GM12872 (cell line): Measurements from ENCODE around the gene LMF1.

Experiments
- TF ChIP-seq, protein P1 (sequence below): IDR thresholded peaks from 3 replicates; pipeline ENCODE4 v1.5.1; 2011; ENCODE audit warnings: low read depth, mild to moderate bottlenecking, low read length, moderate library complexity; ENCODE audit not compliant: insufficient read depth

The LMF1 gene

DNA sequence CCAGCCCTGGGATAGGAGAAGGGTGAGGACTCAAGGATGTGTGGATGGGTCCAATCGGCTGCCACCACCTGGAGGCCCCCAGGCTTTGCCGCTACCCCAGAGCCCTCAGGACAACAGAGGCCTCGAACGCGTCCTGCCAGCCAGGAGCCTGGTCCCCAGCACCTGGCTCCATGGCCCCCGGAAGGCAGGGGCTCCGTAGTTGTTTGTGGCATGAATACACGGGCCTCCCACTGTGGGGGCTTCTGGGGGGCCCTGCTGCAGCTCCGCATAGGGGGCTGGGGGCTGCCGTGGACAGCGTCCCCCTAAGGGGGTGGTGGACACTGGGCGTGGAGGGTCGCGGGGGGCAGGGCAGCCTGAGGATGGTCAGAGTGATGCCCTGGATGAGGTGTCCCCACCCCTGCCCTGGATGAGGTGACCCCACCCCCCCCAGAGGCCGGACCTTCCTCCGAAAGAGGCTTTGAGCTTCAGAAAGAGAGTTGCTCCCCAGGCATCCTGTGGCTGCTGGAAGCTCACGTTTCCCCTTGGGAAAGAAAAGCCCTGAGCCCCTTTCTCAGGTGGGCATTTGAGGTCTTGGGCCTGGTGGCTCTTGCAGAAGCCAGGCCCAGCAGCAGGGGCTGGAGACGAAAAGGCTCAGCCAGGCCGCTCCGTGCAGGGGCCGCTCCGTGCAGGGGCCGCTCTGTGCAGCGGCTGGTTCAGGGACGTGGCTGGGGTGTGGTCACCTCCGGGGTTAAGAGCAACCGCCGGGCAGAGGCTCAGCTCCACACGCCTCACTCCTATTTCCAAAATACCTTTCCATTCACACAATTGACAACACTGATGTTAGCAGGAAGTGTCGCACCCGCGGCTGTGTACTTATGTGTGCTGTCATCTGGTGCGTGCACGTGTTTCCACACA, 130.0 kb downstream of the LMF1 start:
- TF ChIP-seq, protein P1, sequence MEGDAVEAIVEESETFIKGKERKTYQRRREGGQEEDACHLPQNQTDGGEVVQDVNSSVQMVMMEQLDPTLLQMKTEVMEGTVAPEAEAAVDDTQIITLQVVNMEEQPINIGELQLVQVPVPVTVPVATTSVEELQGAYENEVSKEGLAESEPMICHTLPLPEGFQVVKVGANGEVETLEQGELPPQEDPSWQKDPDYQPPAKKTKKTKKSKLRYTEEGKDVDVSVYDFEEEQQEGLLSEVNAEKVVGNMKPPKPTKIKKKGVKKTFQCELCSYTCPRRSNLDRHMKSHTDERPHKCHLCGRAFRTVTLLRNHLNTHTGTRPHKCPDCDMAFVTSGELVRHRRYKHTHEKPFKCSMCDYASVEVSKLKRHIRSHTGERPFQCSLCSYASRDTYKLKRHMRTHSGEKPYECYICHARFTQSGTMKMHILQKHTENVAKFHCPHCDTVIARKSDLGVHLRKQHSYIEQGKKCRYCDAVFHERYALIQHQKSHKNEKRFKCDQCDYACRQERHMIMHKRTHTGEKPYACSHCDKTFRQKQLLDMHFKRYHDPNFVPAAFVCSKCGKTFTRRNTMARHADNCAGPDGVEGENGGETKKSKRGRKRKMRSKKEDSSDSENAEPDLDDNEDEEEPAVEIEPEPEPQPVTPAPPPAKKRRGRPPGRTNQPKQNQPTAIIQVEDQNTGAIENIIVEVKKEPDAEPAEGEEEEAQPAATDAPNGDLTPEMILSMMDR = no peak

DNA sequence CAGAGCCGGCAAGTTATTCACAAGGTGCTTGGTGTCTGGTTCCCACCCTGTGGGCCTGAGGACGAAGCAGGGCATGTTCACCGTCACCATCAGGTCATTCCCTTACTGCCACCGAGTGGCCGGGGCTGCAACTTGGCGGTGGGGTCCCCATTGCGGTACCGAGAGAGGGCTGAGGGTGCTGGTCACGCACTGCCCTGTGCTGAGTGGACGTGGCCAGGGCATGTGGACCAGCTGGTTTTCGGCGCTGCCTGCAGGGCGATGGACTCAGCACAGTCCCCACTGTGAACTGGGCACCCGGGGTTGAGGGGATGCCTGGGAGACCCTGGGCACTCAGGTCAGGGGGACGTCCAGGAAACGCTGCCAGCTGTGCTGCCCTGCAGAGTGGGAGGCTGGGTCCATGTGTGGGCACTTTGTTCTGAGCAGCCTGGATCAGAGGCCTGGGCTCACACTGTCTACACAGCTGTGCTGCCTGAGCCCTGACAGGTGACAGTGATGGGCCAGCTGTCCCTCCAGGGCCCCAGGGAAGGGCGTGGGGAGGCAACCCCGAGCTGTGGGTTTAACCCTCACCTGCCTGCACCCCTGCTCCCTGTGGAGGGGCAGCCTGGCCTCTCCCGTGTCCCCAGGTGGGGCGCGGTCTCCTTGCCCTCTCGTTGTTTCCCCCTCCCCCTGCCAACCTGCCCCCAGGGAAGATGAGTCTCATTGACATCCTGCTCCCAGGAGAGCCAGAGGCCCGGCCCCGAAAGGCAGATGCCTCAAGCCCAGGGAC, 131.0 kb downstream of the LMF1 start:
- TF ChIP-seq, protein P1 = no peak

DNA sequence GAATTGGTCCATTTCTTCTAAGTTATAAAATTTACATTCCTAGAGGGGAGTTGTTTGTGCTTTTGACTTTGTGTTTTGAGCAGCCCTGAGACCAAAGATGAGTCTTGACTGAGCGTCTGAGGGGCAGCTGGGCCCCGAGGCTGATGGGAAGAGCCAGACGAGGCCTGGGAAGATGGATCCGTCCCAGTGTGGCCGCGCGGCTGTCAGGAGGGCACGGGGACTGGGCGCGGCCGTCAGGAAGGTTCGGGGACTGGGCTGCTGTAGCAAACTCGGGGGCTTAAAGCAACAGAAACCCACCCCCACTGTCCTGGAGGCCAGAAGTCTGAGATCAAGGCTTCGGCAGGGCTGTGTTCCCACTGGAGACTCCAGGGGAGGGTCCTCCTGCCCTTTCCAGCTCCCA, 132.0 kb downstream of the LMF1 start:
- TF ChIP-seq, protein P1 = no peak

DNA sequence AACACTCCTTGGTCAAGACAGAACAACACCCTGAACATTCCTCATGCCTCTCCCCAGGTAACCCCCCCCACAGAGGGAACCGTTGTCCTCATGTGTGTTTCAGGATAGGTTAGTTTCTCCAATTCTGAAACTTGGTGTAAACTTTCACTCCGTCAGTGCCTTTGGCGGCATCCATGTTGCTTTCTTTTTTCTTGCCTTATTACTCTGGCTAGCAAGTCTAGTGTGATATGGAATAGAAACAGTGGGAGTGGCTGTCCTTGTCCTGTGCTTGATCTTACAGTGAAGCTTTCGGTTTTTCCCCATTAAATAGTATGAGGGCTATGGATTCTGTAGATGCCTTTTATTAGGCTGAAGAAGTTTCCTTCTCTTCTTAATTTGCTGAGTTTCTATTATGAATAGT, 134.6 kb downstream of the LMF1 start:
- TF ChIP-seq, protein P1 = no peak

DNA sequence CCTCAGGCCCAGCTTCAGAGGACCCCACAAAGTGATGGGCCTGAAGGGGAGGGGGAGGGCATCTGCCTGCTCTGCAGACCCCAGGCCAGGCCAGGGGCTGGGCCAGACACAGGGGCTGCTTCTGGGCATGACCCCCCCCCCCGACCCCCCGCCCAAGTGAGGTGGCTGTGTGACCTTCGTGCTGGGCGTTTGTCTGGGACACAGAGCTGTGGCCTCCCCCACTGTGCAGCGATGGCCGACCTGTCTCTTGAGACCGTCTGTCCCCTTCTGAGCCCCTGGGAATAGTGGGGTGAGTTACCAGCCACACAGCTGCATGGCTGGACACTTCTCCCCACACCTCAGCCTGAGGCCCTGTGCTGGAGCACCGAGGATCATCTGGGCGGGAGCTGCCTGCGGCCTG, 135.4 kb downstream of the LMF1 start:
- TF ChIP-seq, protein P1 = no peak

DNA sequence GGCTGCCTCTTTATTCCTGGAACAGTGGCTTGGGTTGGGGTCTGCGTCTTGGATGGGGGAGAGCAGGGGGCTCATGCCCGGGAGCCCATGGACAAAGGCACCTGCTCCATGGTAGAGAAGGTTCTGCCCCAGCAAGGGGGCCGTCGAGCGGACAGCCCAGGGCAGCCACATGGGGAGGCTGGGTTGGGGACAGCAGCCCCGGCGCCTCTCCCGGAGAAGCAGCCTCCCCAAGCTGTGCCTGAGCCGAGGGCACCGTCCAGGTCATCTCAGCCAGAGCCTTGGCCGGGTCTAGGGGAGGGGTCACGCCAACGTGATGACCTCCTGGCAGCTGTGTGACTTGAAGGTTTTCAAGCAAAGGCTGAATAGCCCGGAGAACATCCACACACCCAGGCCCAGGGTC, 137.4 kb downstream of the LMF1 start:
- TF ChIP-seq, protein P1 = no peak

DNA sequence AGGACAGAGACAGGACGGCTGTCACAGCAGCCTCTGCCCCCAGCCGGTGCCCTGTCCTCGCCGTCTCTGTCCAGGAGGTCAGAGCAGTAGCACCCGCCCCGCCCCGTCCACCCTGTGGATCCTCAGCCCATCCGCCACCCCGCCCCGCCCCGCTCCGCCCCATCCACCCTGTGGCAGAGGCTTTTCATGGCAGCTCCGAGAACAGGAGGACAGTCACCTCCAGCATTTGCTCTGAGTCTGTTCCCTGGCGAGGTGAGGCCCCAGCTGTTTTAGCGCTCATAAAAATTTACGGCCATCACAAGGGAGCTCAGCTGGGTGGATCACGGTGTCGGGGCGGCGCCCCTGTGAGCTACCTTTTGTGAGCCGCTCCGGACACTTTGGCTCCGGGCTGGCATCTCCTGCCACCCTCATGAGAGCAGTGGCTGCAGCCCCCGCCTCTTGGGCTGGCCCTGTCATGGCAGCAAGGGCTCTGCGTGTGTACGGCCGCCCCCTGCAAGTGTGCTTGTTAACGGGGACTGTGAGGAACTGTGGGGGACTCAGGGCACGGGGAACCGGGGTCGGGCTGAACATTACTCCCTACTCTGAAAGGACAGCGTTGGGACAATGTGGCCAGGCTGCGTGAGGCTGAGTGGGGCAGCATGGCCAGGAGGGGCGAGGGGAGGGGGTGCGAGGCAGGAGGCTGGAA, 138.0 kb downstream of the LMF1 start:
- TF ChIP-seq, protein P1 = no peak
